Fibroblast of villous mesenchyme (primary cell): ENCODE measurements around the gene SCP2. TPM values are rescaled to one million over a fixed set of nuclear protein-coding genes. Genes with fewer than 3 reads are reported as not detected.

Experiments
- DNase-seq: peaks from one replicate; pipeline ENCODE4 v3.0.0-alpha.2; 2010; ENCODE audit warnings: low read depth
- H3K4me3 ChIP-seq: 2 replicates; pipeline ENCODE4 v1.5.1; 2011; ENCODE audit warnings: low read depth, mild to moderate bottlenecking, low read length
- total RNA-seq: library from RNA; depleted of rRNA; stranded (reverse); fragments of >200 nt; gene quantifications from 2 replicates; pipeline ENCODE4 v1.2.3, GENCODE V29; 2012
- TF ChIP-seq, protein P1 (sequence below): IDR thresholded peaks from 2 replicates; pipeline ENCODE4 v1.5.1; 2012; ENCODE audit warnings: low read depth, mild to moderate bottlenecking, low read length; ENCODE audit not compliant: insufficient read depth

Gene SCP2
- total RNA-seq, 1 donor, result 170 TPM

- DNase-seq, result no peak
- TF ChIP-seq, protein P1, sequence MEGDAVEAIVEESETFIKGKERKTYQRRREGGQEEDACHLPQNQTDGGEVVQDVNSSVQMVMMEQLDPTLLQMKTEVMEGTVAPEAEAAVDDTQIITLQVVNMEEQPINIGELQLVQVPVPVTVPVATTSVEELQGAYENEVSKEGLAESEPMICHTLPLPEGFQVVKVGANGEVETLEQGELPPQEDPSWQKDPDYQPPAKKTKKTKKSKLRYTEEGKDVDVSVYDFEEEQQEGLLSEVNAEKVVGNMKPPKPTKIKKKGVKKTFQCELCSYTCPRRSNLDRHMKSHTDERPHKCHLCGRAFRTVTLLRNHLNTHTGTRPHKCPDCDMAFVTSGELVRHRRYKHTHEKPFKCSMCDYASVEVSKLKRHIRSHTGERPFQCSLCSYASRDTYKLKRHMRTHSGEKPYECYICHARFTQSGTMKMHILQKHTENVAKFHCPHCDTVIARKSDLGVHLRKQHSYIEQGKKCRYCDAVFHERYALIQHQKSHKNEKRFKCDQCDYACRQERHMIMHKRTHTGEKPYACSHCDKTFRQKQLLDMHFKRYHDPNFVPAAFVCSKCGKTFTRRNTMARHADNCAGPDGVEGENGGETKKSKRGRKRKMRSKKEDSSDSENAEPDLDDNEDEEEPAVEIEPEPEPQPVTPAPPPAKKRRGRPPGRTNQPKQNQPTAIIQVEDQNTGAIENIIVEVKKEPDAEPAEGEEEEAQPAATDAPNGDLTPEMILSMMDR, result no peak
- no peak overlapping the region for H3K4me3 ChIP-seq
Measured at GRCh38 chr1:53078333-53079101, 151.4 kb downstream of the SCP2 start.

- H3K4me3 ChIP-seq, result no peak overlapping the region
- TF ChIP-seq, protein P1, result no peak
- DNase-seq, result no peak
Measured at GRCh38 chr1:53079251-53079650, 152.2 kb downstream of the SCP2 start.

DNA sequence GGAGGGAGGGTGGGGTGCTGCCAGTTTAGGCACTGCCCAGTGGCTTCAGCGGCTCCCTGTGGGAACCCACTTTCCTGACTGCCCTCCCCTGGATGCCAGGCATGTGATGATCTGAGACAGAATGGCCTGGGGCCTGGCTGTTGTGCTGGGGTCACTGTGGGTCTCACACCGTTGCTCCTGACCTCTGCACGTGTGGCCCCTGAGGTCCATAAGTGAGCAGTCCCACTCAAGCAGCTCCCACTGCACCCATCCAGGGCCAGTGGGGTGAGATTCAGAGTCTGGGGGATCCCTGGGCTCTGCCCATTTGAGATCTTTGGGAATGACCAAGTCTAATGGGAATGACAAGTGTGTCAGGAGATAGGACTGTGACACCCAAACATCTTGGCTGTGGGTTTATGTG is 153.0 kb downstream of the SCP2 start:
- H3K4me3 ChIP-seq, result no peak overlapping the region
- TF ChIP-seq, protein P1, result no peak
- DNase-seq, result no peak

- DNase-seq, result no peak
- TF ChIP-seq, protein P1, result no peak
- no peak overlapping the region for H3K4me3 ChIP-seq
Measured at GRCh38 chr1:53080769-53081168, 153.7 kb downstream of the SCP2 start.

DNA sequence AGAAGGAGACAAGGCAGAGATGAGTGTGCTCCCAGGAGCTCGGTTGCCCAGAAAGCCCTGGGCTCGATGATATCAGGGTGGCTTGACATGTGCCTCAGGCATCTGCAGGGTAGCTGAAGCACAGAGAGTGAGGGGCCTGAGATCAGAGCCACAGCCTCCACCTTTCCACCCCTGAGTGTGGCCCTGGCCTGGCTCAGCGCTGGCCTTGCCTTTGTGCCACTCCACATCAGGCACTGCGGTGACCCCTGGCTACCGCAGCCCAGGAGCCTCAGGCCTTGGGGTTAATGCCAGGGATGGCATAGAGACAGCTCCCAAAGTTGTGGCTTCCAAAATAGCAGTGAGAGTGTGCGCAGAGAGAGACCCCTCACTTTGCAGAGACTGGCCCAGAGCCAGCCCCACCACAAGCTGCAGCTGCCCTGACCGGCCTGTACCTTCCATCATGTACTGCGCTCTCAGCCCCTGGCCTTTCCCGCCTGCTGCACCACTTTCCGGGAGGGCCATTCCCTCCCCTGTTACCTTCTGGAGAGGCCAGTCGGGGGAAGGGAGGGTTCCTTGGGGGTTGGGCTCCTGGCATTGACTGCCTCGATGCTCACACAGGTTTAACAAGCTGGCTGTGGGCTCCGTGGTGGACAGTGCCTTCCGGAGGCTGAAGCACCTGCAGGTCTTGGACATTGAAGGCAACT is 154.4 kb downstream of the SCP2 start:
- H3K4me3 ChIP-seq, result no peak overlapping the region
- TF ChIP-seq, protein P1, result no peak
- DNase-seq, result no peak

- no peak for DNase-seq
- H3K4me3 ChIP-seq, result no peak overlapping the region
- TF ChIP-seq, protein P1, result no peak
Measured at GRCh38 chr1:53082826-53083455, 155.9 kb downstream of the SCP2 start.
